Measurements from ENCODE around the gene ZCCHC2.

Gene ZCCHC2

DNA sequence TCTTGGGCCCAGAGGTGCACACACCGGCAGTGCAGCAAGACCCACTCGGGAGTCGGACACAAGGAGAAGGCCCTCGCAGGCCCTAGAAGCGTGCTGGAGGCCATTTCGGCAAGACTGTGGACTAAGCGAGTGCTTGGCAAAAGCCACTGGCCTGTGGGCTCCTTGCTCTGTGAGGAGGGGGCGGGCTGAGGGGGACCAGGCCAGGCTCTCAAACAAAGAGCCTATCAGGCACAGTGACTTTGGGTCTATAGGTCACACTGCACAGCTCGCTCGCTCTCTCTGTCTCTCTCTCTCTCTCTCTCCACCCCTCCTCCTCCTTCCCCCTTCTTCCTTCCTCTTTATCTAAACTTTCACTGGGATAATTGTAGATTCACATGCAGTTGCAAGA is 23.6 kb upstream of the ZCCHC2 start:
- no peak for DNase-seq (ENCODE audit: low spot score)
- TF ChIP-seq, protein P1, sequence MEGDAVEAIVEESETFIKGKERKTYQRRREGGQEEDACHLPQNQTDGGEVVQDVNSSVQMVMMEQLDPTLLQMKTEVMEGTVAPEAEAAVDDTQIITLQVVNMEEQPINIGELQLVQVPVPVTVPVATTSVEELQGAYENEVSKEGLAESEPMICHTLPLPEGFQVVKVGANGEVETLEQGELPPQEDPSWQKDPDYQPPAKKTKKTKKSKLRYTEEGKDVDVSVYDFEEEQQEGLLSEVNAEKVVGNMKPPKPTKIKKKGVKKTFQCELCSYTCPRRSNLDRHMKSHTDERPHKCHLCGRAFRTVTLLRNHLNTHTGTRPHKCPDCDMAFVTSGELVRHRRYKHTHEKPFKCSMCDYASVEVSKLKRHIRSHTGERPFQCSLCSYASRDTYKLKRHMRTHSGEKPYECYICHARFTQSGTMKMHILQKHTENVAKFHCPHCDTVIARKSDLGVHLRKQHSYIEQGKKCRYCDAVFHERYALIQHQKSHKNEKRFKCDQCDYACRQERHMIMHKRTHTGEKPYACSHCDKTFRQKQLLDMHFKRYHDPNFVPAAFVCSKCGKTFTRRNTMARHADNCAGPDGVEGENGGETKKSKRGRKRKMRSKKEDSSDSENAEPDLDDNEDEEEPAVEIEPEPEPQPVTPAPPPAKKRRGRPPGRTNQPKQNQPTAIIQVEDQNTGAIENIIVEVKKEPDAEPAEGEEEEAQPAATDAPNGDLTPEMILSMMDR (IDR thresholded peaks at IDR 0.05; ENCODE audit: extremely low read depth, missing control alignments) = no peak

DNA sequence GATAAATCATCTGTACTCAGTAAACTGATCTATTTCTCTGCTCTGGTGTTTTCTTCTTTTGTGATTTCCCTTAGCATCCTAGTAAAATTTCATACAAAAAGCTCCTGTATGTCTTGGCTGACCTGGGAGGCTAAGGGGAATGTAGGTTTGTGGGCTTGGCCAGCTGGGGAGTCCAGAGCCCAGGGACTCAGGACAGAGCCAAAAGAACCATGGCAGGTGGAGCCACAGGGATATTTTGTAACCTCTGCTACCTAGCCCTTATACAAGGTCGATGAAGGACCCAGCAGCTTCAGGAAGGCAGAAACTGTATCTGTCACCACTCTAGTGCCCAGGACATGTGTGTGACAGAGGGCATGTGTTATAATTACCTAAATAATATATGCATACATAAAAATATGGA is 22.7 kb upstream of the ZCCHC2 start:
- TF ChIP-seq, protein P1 (IDR thresholded peaks at IDR 0.05; ENCODE audit: extremely low read depth, missing control alignments) = no peak
- no peak for DNase-seq (ENCODE audit: low spot score)

DNA sequence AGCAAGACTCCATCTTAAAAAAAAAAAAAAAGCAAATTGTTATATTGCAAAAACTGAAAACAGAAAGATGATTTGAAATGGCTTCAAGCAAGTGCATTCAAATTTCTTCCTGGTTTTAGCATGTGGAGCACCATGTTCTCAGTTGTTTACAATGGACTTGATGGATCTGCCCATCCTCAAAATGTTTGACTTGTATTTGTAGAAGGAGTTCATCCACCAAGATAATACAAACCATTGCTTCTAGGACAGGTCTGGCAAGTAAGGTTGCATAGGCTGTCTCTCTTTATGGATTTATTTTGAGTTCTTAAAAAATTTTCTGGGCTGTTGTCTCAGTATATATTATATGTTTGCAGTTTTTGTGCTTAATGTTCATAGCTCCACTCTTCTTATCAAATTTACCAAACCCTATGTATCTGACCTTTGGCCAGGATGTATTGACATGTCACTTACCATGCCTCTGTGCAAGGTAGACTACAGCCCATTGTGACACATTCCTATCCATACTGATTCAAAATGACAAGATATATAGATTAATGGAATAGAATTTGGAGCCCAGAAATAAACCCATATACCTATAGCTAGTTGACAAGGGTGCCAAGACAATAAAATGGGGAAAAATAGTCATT is 21.7 kb upstream of the ZCCHC2 start:
- no peak for DNase-seq (ENCODE audit: low spot score)
- TF ChIP-seq, protein P1 (IDR thresholded peaks at IDR 0.05; ENCODE audit: extremely low read depth, missing control alignments) = no peak

DNA sequence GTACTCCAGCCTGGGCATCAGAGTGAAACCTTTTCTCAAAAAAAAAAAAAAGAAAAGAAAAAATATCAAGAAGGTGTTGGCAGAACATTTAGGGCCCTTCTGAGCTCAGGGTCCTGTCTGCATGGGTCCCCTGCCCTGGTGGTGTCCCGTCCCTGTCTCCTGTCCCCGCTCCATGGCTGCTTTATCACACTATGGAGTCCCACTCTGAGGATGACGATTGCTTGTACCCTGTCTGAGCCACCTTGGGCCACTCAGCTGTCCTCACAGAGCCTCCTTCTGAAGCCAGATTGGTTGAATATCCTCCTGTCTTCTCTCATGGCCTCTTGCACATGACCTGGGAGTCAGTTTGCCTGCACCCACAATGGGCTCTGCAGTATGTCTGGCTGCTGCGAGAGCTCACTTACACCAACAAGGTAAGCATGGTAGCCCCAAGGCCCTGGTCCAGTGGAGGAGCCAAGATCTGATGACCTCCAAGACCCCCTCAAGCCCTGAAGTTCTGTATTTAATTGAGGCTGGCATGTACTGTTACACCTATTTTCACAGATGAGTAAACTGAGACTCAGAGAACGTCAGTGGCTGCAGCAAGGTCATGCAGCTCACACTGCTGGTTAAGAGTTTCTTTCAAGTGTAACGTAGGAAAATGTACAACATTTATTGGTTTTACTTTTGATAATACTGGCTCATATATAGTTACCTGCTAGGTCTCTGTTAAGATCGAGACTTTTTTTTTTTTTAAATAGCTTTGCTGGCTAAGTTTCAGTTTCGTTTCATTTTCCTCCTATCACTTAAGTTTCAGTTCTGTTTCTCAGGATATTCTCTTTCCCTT is 16.9 kb upstream of the ZCCHC2 start:
- TF ChIP-seq, protein P1 (IDR thresholded peaks at IDR 0.05; ENCODE audit: extremely low read depth, missing control alignments) = no peak
- peak; percentile 71 for DNase-seq (ENCODE audit: low spot score)

GRCh38 chr18:62506495-62507143 is 16.2 kb upstream of the ZCCHC2 start:
- TF ChIP-seq, protein P1 (IDR thresholded peaks at IDR 0.05; ENCODE audit: extremely low read depth, missing control alignments) = no peak
- DNase-seq (ENCODE audit: low spot score) = no peak

- TF ChIP-seq, protein P1 (IDR thresholded peaks at IDR 0.05; ENCODE audit: extremely low read depth, missing control alignments) = no peak
- DNase-seq (ENCODE audit: low spot score) = no peak
Measured at GRCh38 chr18:62509779-62510178, 13.0 kb upstream of the ZCCHC2 start.

DNA sequence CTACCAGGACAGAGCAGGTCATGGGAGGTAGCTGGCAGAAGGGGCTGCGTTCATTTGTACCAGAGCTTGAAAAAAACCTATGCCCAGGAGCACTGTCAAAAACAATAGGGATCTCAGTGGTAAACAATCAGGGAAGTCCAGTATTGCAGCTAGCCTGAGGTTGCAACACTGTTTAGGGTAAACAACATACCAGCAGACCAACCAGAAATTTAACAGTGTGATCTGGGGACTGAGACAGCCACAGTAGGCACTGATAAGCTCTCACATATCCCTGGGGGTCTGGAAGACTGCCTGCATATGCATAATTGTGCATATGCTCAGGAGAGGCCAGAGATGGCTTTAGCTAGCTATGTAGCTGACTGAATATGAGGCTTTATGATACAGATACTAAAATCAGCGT is 12.0 kb upstream of the ZCCHC2 start:
- no peak for DNase-seq (ENCODE audit: low spot score)
- TF ChIP-seq, protein P1 (IDR thresholded peaks at IDR 0.05; ENCODE audit: extremely low read depth, missing control alignments) = no peak

All from GM20000 (cell line).